ENCODE measurements around the gene LMLN. TPM values are rescaled to one million over a fixed set of nuclear protein-coding genes. Genes with fewer than 3 reads are reported as not detected.
"Not testable (repeated sequence)": the region's sequence is repeated elsewhere in the genome, so short reads cannot be mapped to it uniquely, and the experiment has no call there.

LMLN gene
- total RNA-seq, 1 donor from 2014 or later = 8.1 TPM

- DNase-seq (ENCODE audit: low spot score) = no peak
Measured at GRCh38 chr3:198025644-198026043, 65.6 kb downstream of the LMLN start.

DNA sequence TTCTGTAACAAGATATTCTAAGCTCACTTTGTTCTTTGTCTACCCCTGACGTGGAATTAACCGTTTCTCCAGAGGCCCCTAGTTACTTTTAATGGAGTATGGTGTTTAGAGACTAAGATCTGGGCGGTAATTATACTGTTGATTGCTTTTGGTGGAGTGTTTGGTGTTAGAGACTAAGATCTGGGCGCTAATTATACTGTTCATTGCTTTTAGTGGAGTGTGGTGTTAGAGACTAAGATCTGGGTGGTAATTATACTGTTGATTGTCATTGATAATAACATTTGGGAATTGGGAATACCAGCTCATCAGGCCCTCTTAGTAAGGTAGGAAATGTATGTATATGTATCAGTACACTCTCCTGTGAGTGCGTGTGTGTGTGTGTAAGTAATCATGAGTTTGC is 66.6 kb downstream of the LMLN start:
- no peak for DNase-seq (ENCODE audit: low spot score)

- DNase-seq (ENCODE audit: low spot score) = no peak
Measured at GRCh38 chr3:198027045-198027798, 67.2 kb downstream of the LMLN start.

- DNase-seq (ENCODE audit: low spot score) = no peak
Measured at GRCh38 chr3:198027799-198028390, 67.9 kb downstream of the LMLN start.

DNA sequence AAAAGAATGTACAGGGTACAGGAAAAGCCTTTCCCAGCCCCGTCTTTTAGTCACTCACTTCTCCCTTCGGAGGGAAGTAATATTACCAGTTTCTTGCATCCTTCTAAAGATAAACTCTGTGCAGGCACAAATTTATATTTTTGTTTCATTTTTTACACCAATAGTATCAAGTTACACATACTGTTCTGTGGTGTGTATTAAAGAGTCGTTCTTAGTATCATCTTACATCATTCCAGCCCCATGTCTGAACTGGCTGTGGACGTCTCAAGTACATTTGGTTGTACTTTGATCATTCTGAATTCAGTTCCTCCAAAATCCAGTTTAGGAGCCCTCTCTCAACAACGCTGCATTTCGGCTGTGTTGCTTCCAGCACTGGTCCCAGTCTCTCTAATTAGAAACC is 68.7 kb downstream of the LMLN start:
- DNase-seq (ENCODE audit: low spot score) = no peak

DNA sequence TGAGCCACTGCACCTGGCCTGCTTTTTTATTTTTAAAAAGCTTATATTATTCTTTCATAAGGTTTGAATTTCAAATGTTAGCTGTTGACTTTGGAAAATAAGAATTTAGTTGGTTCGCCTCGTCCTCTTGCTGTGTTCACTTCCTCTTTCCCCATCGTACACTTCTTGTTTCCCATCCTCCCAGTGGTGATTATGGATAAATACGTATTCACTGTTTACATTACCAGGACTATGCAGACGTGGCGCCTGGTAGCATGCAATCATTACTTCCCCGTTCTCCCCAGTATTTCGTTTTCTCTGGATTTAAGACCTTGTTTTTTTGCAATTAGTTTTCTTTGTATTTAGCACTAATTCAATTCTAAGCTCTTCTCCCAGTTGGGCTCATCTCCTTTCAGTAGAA is 70.1 kb downstream of the LMLN start:
- no peak for DNase-seq (ENCODE audit: low spot score)

GRCh38 chr3:198030726-198031125 is 70.7 kb downstream of the LMLN start:
- DNase-seq (ENCODE audit: low spot score) = no peak

DNA sequence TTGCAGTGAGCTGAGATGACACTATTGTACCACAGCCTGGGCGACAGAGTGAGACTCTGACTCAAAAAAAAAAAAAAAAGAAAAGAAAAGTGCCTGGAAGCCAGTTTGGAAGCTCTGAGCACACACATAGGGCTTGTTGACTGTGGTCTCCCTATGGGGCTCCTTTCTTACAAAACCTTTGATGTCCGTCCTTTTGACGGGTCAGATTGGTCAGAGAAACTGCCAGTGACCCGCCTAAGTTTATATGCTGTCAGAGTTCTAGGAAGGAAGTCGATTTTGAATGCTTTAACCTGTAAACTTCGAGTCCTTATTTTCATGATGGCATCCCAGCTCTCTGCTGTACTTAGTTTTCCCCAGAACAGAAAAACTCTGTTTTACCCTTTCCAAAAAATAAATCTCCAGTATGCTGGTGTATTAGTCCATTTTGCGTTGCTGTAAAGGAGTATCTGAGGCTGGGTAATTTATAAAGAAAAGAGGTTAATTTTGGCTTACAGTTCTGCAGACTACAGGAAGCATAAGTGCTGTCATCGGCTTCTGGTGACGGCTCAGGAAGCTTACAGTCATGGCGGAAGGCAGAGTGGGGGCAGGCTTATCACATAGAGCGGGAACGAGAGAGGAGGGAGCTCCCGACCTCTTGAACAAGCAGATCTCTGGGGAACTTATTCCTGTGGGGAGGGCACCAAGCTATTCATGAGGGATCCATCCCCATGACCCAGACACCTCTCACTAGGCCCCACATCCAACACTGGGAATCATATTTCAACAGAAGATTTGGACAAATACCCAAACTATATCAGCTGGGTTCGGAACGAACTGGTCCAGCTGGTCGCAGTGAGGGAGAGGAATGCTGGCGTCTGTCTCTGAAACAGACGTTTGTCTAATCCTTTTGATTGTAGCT is 72.3 kb downstream of the LMLN start:
- DNase-seq (ENCODE audit: low spot score) = no peak

- no peak for DNase-seq (ENCODE audit: low spot score)
Measured at GRCh38 chr3:198043119-198043518, 83.1 kb downstream of the LMLN start.

DNA sequence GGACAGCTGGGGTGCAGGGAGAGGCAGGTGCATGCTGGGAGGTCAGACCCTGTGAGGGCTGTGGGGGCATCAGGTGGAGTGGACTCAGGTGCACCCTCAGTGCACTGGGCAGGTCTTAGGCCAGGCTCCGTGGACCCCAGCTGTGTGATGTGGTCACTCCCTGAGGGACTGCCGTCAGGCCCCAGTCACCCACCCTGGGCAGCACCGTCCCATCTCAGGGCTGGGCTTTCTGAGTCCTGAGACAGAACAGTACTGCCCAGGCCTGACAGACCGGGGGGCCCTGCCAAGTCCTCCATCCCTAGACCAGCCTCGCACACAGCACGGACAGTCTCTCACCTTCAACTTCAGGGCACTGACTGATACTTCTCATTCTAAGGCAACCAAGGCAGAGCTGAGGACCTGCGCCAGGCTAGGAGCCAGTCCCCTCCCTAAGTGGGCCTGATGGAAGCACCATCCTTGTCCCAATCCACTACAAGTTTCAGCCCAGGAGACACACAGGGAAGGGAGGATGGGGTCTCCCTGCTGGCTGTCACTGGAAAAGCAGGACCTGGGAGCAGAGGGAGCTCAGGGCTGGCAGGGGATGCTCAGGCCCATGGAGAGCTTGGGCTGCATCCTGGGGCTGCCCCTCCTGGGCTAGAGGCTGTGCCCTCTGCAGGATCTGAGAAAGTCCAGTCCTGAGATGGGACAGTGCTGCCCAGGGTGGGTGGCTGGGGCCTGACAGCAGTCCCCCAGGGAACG is 86.3 kb downstream of the LMLN start:
- DNase-seq (ENCODE audit: low spot score) = no peak

DNA sequence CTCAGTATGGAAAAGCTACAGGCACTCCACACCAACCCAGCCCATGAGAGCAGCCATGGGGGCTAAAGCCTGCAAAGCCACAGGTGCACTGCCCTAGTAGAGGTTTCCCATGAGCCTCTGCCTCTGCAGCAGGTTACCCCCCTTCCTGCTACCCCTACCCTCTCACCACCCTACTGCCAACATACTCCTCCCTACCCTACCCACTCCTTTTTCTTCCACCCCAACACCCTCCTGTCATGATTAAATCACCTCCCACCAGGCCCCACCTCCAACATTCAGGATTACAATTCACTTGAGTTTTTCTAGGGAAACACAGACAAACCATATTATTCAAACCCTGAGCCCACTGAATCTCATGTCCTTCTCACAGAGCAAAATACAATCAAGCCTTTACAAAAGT is 88.4 kb downstream of the LMLN start:
- DNase-seq (ENCODE audit: low spot score) = no peak

DNA sequence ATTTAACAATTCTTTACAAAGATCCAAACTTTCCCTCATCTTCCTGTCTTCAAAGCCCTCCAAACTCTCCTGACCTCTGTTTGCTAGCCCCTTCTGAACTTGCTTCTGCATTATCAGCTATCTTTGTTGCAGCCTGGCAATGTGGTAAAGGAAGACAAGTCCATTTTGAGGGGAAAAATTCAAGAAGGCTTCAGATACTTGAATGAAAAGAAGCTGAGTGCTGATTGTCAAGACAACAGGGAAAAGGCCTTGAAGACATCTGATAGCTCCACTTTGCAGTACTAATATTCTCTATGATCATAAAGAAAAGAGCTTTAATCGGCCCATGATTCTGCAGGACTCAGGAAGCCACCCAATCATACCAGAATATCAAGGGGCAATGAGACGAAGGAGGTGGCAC is 91.8 kb downstream of the LMLN start:
- no peak for DNase-seq (ENCODE audit: low spot score)

DNA sequence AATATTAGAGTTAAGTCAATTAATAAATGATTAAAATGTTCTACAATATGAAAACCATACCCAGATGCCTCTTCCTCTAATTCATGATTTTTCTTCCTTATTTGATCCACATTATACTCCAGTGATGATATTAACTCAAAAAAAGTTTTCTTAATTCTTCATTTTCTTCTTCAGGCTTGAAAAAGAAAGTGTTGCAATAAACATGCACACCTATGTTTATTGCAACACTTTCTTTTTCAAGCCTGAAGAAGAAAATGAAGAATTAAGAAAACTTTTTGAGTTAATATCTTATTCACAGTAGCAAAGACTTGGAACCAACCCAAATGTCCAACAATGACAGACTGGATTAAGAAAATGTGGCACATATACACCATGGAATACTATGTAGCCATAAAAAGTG is 93.4 kb downstream of the LMLN start:
- not testable (repeated sequence) for DNase-seq (ENCODE audit: low spot score)

GRCh38 chr3:198061119-198062067 is 101.4 kb downstream of the LMLN start:
- no peak for DNase-seq (ENCODE audit: low spot score)

- DNase-seq (ENCODE audit: low spot score) = no peak
Measured at GRCh38 chr3:198062068-198062465, 102.0 kb downstream of the LMLN start.

DNA sequence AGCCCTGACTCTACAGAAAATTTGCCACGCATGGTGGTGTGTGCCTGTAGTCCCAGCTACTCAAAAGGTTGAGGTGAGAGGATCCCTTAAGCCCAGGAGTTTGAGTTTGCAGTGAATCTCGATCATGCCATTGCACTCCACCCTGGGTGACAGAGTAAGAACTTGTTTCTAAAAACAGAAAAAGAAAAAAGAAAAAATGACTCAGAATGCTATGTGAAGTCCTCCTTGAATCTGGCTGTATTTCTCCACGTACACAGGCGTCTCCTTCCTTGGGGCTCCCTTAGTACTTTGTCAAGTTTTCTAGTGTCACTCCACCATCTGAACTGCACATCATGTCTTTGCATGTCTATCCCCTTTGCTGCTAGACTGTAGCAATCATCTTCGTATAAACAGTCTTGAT is 104.4 kb downstream of the LMLN start:
- DNase-seq (ENCODE audit: low spot score) = no peak

GRCh38 chr3:198065897-198066296 is 105.9 kb downstream of the LMLN start:
- DNase-seq (ENCODE audit: low spot score) = no peak

DNA sequence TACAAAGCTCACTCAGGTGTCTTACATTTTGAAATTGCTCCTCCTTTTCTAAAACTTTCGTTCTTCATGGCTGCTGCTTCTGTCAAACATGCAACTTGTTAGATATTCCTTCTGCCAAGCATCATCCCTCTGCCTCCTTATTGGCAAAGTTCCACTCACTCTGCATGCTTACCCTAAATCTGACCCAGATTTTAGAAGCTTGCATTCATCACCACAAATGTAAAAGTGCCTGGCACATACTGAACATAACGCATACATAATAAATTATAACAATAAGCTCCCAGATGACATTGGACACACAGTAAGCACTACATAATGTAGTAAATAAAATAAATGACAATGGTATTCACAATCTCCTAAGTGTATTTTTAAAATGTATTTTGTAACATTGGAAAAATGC is 107.4 kb downstream of the LMLN start:
- no peak for DNase-seq (ENCODE audit: low spot score)

DNA sequence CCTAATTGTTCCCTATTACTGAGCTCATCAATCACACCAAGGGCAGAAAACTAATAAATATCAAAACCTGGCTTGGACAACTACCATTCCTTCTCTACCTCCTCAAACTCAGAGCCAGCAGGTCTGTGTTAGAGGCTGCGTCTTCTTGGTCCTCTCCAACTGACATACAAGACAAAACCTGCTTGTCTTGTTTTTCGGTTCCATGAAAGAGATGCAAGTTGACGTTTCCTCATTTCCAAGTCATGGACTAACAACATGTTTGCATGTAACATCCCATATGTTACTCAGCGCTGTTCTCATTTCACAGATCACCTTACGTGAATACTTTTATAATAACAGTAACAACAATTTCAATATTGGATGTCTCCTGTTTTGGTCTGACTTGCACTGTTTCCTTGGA is 110.9 kb downstream of the LMLN start:
- DNase-seq (ENCODE audit: low spot score) = no peak

GRCh38 chr3:198071602-198072287 is 111.7 kb downstream of the LMLN start:
- no peak for DNase-seq (ENCODE audit: low spot score)
